ENCODE data around the gene HTR2B.

GRCh38 chr2:231124838-231125568 lies at the start of gene HTR2B:
- TF ChIP-seq, protein P1, sequence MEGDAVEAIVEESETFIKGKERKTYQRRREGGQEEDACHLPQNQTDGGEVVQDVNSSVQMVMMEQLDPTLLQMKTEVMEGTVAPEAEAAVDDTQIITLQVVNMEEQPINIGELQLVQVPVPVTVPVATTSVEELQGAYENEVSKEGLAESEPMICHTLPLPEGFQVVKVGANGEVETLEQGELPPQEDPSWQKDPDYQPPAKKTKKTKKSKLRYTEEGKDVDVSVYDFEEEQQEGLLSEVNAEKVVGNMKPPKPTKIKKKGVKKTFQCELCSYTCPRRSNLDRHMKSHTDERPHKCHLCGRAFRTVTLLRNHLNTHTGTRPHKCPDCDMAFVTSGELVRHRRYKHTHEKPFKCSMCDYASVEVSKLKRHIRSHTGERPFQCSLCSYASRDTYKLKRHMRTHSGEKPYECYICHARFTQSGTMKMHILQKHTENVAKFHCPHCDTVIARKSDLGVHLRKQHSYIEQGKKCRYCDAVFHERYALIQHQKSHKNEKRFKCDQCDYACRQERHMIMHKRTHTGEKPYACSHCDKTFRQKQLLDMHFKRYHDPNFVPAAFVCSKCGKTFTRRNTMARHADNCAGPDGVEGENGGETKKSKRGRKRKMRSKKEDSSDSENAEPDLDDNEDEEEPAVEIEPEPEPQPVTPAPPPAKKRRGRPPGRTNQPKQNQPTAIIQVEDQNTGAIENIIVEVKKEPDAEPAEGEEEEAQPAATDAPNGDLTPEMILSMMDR (conservative IDR thresholded peaks at IDR 0.05) = no peak
- no peak for TF ChIP-seq ZFX (IDR thresholded peaks at IDR 0.05)
